ENCODE measurements around the gene PRPF8.
"Not testable (repeated sequence)": the region's sequence is repeated elsewhere in the genome, so short reads cannot be mapped to it uniquely, and the experiment has no call there.

GRCh38 chr17:1708791-1709346 lies 24.2 kb upstream of the PRPF8 start:
- not testable (repeated sequence) for TF ChIP-seq CTCF (IDR thresholded peaks at IDR 0.05; ENCODE audit: low read length); EZH2 (optimal IDR thresholded peaks at IDR 0.05; ENCODE audit: low read depth, low read length)

Data from MM.1S (cell line).